Measurements from ENCODE around the gene AXL. TPM values are rescaled to one million over a fixed set of nuclear protein-coding genes. Genes with fewer than 3 reads are reported as not detected.

AXL gene
- total and polyA plus RNA-seq, 9 of the 15 experiments (the other 6 are each of a cell fraction or from before 2014, with no cell fraction given), result 0.80 to 6.6 (median 1.6) TPM

- Histone ChIP-seq H4K20me1 (replicated peaks; ENCODE audit: control insufficient read depth, insufficient read depth, low read length) (no peaks in the 10 kb centered on the region), H3K9me3 (replicated peaks; ENCODE audit: control insufficient read depth, insufficient read depth, low read depth, low read length) (no peaks in the 10 kb centered on the region), H3K4me2 (ENCODE audit: insufficient read depth, low read length) (no peak overlapping the region), H3K79me2 (ENCODE audit: control insufficient read depth, insufficient read depth, low read length) (no peaks in the 10 kb centered on the region), H2AFZ (ENCODE audit: low read depth, low read length) (no peak overlapping the region), H3K27me3 (ENCODE audit: control insufficient read depth in 2 of 2, insufficient read depth in 2 of 2, low read length in 2 of 2) (peaks cover 5 to 21% of the 10 kb centered on the region in 2 experiments; a peak in 3 of 5 replicates), H3K9me1 (ENCODE audit: control insufficient read depth, insufficient read depth, low read length) (peaks cover 2% of the 10 kb centered on the region), H3K4me3 (no peak overlapping the region), H3K4me1 (replicated peaks in 1 of 2; ENCODE audit: control insufficient read depth in 2 of 2, insufficient read depth in 2 of 2, low read length in 2 of 2) (peaks cover 0 to 6% of the 10 kb centered on the region in 2 experiments; a peak in 2 of 5 replicates), H3K36me3 (ENCODE audit: control insufficient read depth, insufficient read depth, low read length) (no peaks in the 10 kb centered on the region), H3K27ac (ENCODE audit: extremely low read depth, low read depth, low read length) (no peak overlapping the region), H3K9ac (ENCODE audit: insufficient read depth in 1 of 2, low read depth in 2 of 2, low read length in 2 of 2) (no peak overlapping the region)
- FAIRE-seq (no peak), ATAC-seq (no peak), DNase-seq (ENCODE audit: extremely low read depth in 1 of 4, low spot score in 3 of 4) (no peak)
- BruUV-seq (replicated peaks), result no TSS peak
- in situ Hi-C loops (cut with MboI), result no loop called here
- intact Hi-C loops (cut with micrococcal nuclease), result no loop called here
- 0% methylated on average over 2 of the region's 2 CpGs for WGBS (ENCODE audit: insufficient coverage, low coverage, missing lambda C conversion rate)
- ChIA-PET POLR2A (no interaction called here), CTCF (ENCODE audit: low intra/inter-chr PET ratio) (no interaction called here)
- TF ChIP-seq, protein P1, sequence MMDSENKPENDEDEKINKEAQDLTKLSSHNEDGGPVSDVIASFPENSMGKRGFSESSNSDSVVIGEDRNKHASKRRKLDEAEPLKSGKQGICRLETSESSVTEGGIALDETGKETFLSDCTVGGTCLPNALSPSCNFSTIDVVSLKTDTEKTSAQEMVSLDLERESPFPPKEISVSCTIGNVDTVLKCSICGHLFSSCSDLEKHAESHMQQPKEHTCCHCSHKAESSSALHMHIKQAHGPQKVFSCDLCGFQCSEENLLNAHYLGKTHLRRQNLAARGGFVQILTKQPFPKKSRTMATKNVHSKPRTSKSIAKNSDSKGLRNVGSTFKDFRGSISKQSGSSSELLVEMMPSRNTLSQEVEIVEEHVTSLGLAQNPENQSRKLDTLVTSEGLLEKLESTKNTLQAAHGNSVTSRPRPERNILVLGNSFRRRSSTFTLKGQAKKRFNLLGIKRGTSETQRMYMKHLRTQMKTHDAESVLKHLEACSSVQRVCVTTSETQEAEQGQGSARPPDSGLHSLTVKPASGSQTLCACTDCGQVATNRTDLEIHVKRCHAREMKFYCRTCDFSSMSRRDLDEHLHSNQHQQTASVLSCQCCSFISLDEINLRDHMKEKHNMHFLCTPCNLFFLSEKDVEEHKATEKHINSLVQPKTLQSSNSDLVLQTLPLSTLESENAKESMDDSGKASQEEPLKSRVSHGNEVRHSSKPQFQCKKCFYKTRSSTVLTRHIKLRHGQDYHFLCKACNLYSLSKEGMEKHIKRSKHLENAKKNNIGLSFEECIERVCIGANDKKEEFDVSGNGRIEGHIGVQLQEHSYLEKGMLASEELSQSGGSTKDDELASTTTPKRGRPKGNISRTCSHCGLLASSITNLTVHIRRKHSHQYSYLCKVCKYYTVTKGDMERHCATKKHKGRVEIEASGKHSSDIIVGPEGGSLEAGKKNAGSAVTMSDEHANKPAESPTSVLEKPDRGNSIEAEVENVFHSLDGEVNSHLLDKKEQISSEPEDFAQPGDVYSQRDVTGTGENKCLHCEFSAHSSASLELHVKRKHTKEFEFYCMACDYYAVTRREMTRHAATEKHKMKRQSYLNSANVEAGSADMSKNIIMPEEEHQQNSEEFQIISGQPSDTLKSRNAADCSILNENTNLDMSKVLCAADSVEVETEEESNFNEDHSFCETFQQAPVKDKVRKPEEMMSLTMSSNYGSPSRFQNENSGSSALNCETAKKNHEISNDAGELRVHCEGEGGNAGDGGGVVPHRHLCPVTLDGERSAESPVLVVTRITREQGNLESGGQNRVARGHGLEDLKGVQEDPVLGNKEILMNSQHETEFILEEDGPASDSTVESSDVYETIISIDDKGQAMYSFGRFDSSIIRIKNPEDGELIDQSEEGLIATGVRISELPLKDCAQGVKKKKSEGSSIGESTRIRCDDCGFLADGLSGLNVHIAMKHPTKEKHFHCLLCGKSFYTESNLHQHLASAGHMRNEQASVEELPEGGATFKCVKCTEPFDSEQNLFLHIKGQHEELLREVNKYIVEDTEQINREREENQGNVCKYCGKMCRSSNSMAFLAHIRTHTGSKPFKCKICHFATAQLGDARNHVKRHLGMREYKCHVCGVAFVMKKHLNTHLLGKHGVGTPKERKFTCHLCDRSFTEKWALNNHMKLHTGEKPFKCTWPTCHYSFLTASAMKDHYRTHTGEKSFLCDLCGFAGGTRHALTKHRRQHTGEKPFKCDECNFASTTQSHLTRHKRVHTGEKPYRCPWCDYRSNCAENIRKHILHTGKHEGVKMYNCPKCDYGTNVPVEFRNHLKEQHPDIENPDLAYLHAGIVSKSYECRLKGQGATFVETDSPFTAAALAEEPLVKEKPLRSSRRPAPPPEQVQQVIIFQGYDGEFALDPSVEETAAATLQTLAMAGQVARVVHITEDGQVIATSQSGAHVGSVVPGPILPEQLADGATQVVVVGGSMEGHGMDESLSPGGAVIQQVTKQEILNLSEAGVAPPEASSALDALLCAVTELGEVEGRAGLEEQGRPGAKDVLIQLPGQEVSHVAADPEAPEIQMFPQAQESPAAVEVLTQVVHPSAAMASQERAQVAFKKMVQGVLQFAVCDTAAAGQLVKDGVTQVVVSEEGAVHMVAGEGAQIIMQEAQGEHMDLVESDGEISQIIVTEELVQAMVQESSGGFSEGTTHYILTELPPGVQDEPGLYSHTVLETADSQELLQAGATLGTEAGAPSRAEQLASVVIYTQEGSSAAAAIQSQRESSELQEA (IDR thresholded peaks at IDR 0.05; ENCODE audit: low read depth), result no peak
- TF ChIP-seq FOXM1 (IDR thresholded peaks at IDR 0.05; ENCODE audit: low read depth) (no peak), FOXM1 (CRISPR knock-in tag; IDR thresholded peaks at IDR 0.05; ENCODE audit: low read depth) (no peak), SUPT5H (IDR thresholded peaks at IDR 0.05) (no peak), EP400 (IDR thresholded peaks at IDR 0.05) (no peak)
- TF ChIP-seq, protein P2, sequence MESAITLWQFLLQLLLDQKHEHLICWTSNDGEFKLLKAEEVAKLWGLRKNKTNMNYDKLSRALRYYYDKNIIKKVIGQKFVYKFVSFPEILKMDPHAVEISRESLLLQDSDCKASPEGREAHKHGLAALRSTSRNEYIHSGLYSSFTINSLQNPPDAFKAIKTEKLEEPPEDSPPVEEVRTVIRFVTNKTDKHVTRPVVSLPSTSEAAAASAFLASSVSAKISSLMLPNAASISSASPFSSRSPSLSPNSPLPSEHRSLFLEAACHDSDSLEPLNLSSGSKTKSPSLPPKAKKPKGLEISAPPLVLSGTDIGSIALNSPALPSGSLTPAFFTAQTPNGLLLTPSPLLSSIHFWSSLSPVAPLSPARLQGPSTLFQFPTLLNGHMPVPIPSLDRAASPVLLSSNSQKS (CRISPR knock-in tag; IDR thresholded peaks at IDR 0.05), result no peak
- TF ChIP-seq, protein P3, sequence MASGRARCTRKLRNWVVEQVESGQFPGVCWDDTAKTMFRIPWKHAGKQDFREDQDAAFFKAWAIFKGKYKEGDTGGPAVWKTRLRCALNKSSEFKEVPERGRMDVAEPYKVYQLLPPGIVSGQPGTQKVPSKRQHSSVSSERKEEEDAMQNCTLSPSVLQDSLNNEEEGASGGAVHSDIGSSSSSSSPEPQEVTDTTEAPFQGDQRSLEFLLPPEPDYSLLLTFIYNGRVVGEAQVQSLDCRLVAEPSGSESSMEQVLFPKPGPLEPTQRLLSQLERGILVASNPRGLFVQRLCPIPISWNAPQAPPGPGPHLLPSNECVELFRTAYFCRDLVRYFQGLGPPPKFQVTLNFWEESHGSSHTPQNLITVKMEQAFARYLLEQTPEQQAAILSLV (tag; IDR thresholded peaks at IDR 0.05), result no peak
- TF ChIP-seq, protein P4, sequence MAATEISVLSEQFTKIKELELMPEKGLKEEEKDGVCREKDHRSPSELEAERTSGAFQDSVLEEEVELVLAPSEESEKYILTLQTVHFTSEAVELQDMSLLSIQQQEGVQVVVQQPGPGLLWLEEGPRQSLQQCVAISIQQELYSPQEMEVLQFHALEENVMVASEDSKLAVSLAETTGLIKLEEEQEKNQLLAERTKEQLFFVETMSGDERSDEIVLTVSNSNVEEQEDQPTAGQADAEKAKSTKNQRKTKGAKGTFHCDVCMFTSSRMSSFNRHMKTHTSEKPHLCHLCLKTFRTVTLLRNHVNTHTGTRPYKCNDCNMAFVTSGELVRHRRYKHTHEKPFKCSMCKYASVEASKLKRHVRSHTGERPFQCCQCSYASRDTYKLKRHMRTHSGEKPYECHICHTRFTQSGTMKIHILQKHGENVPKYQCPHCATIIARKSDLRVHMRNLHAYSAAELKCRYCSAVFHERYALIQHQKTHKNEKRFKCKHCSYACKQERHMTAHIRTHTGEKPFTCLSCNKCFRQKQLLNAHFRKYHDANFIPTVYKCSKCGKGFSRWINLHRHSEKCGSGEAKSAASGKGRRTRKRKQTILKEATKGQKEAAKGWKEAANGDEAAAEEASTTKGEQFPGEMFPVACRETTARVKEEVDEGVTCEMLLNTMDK (IDR thresholded peaks at IDR 0.05; ENCODE audit: borderline replicate concordance, insufficient read depth, low read depth, low read length, poor library complexity, severe bottlenecking), result no peak
Measured at GRCh38 chr19:41239961-41240574, 21.0 kb downstream of the AXL start.
